Measurements from ENCODE around the gene TRPM3.

TRPM3 gene

DNA sequence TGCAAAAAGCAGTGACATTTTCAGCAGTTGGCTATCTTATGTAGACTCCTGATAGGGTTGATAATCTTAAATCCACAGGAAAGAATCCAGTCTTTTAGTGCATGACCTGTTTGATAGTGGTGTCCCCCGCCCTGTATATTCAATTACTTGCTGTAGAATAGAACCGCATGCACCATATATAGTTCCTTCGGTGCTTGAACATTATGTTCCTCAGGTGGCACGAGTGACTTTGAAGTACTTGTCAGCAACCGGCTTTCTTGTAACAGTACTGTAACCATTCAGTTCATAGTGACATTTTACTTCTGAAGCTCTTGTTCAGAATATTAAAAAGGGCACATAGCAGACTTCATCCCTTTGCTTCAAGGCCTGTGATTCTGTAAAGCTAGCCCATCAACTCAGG, 543.8 kb downstream of the TRPM3 start:
- no peak overlapping the region for H3K27ac Mint-ChIP-seq
- H3K36me3 Mint-ChIP-seq, result no peaks in the 10 kb centered on the region
- ATAC-seq (no peak), DNase-seq (ENCODE audit: low spot score in 2 of 2) (no peak)
- H3K4me1 Mint-ChIP-seq, result no peaks in the 10 kb centered on the region
- H3K4me3 Mint-ChIP-seq, result no peak overlapping the region
- H3K9me3 Mint-ChIP-seq, result no peaks in the 10 kb centered on the region

GRCh38 chr9:70576116-70576515, 545.3 kb downstream of the TRPM3 start:
- no peaks in the 10 kb centered on the region for H3K4me1 Mint-ChIP-seq
- DNase-seq (ENCODE audit: low spot score in 2 of 2) (no peak), ATAC-seq (no peak)
- H3K36me3 Mint-ChIP-seq, result no peaks in the 10 kb centered on the region
- H3K27ac Mint-ChIP-seq, result no peak overlapping the region
- H3K4me3 Mint-ChIP-seq, result no peak overlapping the region
- H3K9me3 Mint-ChIP-seq, result no peaks in the 10 kb centered on the region

DNA sequence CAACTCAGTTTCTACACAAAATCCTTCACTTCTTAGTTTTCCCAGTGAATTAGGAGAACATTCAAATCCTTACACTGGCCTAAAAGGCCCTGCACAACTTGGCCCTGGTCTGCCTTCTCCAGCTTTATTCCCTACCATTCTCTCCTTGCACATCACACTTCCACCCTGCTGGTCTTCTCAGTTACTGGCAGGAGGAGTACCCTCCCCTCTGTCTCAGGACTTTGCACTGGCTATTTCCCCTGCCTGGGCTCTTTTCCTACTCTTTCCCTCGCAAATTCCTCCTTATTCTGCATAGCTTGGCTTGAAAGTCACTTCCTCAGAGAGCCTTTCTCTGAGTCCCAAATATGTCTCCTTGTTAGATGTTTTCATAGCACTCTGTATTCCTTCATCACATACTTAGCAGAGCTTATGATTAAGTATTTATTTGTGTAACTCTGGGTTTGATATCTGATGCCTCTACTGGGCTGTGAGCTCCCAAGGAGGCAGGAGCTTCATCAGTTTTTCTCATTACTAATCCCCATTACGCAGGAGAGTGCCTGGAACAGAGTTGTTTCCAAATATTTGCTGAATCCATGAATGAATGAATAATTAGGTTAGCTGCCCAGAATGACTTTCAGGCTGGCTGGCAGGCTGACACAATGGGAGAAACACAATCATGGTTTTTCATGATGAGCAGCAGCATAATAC, 547.1 kb downstream of the TRPM3 start:
- DNase-seq (ENCODE audit: low spot score in 2 of 2) (no peak), ATAC-seq (no peak)
- no peak overlapping the region for H3K4me3 Mint-ChIP-seq
- H3K27ac Mint-ChIP-seq, result no peak overlapping the region
- no peaks in the 10 kb centered on the region for H3K9me3 Mint-ChIP-seq
- no peaks in the 10 kb centered on the region for H3K4me1 Mint-ChIP-seq
- H3K36me3 Mint-ChIP-seq, result no peaks in the 10 kb centered on the region

GRCh38 chr9:70573308-70573707, 548.1 kb downstream of the TRPM3 start:
- H3K36me3 Mint-ChIP-seq, result no peaks in the 10 kb centered on the region
- H3K4me3 Mint-ChIP-seq, result no peak overlapping the region
- DNase-seq (ENCODE audit: low spot score in 2 of 2), result no peak
- no peak for ATAC-seq
- no peaks in the 10 kb centered on the region for H3K9me3 Mint-ChIP-seq
- no peak overlapping the region for H3K27ac Mint-ChIP-seq
- H3K4me1 Mint-ChIP-seq, result no peaks in the 10 kb centered on the region

GRCh38 chr9:70571258-70571657, 550.2 kb downstream of the TRPM3 start:
- Mint-ChIP-seq H3K4me1 (peaks cover 2% of the 10 kb centered on the region), H3K4me3 (no peak overlapping the region), H3K9me3 (no peaks in the 10 kb centered on the region), H3K36me3 (no peaks in the 10 kb centered on the region), H3K27ac (no peak overlapping the region)
- DNase-seq (ENCODE audit: low spot score in 2 of 2) (no peak), ATAC-seq (no peak)

DNA sequence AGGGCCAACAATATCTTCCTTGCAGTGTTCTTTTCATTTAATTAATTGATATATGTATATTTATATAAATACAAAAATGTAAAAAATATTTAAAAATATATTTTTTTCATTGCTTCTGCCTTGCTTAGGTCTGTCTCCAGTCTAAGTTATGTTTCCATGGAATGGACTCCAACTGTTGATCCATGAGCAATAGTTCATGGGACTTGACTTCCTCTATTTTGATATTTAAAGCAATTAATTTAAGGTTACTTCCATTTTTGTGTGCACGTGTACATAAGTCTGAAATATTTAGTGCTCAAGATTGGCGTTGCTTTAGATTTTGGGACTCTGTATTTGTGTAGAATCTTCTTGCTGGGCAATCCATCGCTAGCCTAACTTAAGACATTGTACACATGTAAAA, 551.6 kb downstream of the TRPM3 start:
- Mint-ChIP-seq H3K9me3 (no peaks in the 10 kb centered on the region), H3K4me3 (no peak overlapping the region), H3K4me1 (peaks cover 9% of the 10 kb centered on the region), H3K27ac (no peak overlapping the region), H3K36me3 (no peaks in the 10 kb centered on the region)
- ATAC-seq, result no peak
- no peak for DNase-seq (ENCODE audit: low spot score in 2 of 2)

GRCh38 chr9:70569070-70569772, 552.2 kb downstream of the TRPM3 start:
- Mint-ChIP-seq H3K27ac (no peak overlapping the region), H3K4me3 (no peak overlapping the region), H3K9me3 (no peaks in the 10 kb centered on the region), H3K4me1 (peaks cover 15% of the 10 kb centered on the region), H3K36me3 (no peaks in the 10 kb centered on the region)
- DNase-seq (ENCODE audit: low spot score in 2 of 2) (no peak), ATAC-seq (no peak)

GRCh38 chr9:70567511-70567910, 553.9 kb downstream of the TRPM3 start:
- peaks cover 31% of the 10 kb centered on the region for H3K4me1 Mint-ChIP-seq
- no peak for DNase-seq (ENCODE audit: low spot score in 2 of 2)
- H3K36me3 Mint-ChIP-seq, result no peaks in the 10 kb centered on the region

GRCh38 chr9:70566751-70567150, 554.7 kb downstream of the TRPM3 start:
- Mint-ChIP-seq H3K9me3 (no peaks in the 10 kb centered on the region), H3K27ac (no peak overlapping the region), H3K4me1 (peaks cover 31% of the 10 kb centered on the region), H3K36me3 (no peaks in the 10 kb centered on the region), H3K4me3 (no peak overlapping the region)
- DNase-seq (ENCODE audit: low spot score in 2 of 2) (no peak), ATAC-seq (no peak)

More at GRCh38 chr9:70567511-70567910, 553.9 kb downstream of the TRPM3 start:
- Mint-ChIP-seq H3K4me3 (no peak overlapping the region), H3K27ac (no peak overlapping the region), H3K9me3 (no peaks in the 10 kb centered on the region)
- ATAC-seq, result no peak

DNA sequence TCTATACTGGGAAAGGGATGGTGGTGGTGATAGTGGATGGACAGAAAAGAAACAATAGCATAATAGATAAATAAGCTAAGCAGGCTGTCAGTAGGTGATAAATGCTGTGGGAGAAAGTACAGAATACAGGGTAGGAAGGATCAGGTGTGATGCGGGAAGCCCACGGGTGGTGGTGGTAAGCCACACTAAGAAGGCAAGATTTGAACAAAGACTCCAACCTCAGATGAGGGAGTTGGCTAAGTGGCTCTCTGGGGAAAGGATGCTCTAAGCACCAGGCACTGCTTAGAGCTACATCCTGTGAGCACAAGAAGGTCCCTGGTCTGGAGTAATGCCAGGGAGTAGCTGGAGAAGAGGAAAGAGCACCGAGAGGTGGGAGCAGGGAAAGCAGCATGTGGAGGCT, 555.4 kb downstream of the TRPM3 start:
- H3K4me1 Mint-ChIP-seq, result peaks cover 31% of the 10 kb centered on the region
- H3K9me3 Mint-ChIP-seq, result no peaks in the 10 kb centered on the region
- ATAC-seq (no peak), DNase-seq (ENCODE audit: low spot score in 2 of 2) (no peak)
- no peak overlapping the region for H3K27ac Mint-ChIP-seq
- H3K36me3 Mint-ChIP-seq, result no peaks in the 10 kb centered on the region
- H3K4me3 Mint-ChIP-seq, result no peak overlapping the region

DNA sequence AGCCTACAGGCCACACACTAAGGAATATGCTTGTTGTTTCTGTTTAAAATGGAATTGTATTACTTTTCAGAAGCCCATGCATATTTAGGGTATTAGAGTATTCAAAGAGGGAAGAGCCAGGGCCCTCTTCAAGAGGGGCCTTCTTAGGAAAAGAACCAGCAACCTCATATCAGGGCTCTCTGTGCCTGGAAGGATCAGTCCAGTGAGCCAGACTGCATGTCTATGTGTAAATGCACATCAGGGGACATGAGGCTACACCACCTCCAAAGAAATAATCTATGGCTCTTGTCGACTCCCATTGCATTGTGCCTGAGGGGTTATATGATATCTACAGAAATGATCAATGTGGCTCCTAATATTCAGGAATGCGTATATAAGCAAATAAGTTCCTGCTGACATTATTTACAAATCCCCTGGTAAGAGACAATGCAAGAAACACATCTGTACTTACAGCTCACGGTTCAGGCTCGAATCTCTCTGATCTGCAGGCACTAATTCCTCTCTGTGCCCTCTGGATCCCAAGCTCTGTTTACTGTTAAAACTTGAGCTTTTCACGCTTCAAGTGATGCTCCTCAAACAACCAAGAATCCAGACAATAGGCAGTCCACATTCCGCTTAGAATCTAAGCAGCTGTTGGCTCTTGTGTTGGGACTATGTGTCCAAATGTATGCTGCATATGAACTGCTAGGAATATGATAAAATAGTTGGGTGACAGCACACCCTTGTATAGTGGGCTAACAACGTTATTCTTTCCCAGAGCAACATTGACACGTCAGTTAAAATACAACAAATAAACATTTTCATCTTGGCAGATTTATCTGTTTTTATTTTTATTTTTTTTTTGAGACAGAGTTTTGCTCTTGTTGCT, 556.7 kb downstream of the TRPM3 start:
- DNase-seq (ENCODE audit: low spot score in 2 of 2) (no peak), ATAC-seq (no peak)
- Mint-ChIP-seq H3K9me3 (no peaks in the 10 kb centered on the region), H3K4me1 (peaks cover 31% of the 10 kb centered on the region), H3K36me3 (no peaks in the 10 kb centered on the region), H3K4me3 (peak overlapping the region; percentile 44), H3K27ac (peak overlapping the region; percentile 83)

GRCh38 chr9:70563431-70564204, 557.8 kb downstream of the TRPM3 start:
- Mint-ChIP-seq H3K36me3 (no peaks in the 10 kb centered on the region), H3K4me3 (peak overlapping the region; percentile 44), H3K9me3 (no peaks in the 10 kb centered on the region), H3K27ac (peak overlapping the region; percentile 83), H3K4me1 (peaks cover 31% of the 10 kb centered on the region)
- ATAC-seq, result peak; percentile 98
- peak; percentile 9 to 66 for DNase-seq (ENCODE audit: low spot score in 2 of 2)

GRCh38 chr9:70563010-70563409, 558.4 kb downstream of the TRPM3 start:
- peak overlapping the region; percentile 83 for H3K27ac Mint-ChIP-seq
- DNase-seq (ENCODE audit: low spot score in 2 of 2), result no peak
- peaks cover 31% of the 10 kb centered on the region for H3K4me1 Mint-ChIP-seq
- no peak for ATAC-seq
- H3K36me3 Mint-ChIP-seq, result no peaks in the 10 kb centered on the region
- H3K9me3 Mint-ChIP-seq, result no peaks in the 10 kb centered on the region
- H3K4me3 Mint-ChIP-seq, result peak overlapping the region; percentile 44

- ATAC-seq (no peak), DNase-seq (ENCODE audit: low spot score in 2 of 2) (no peak)
- Mint-ChIP-seq H3K9me3 (no peaks in the 10 kb centered on the region), H3K4me1 (peaks cover 31% of the 10 kb centered on the region), H3K27ac (no peak overlapping the region), H3K4me3 (no peak overlapping the region), H3K36me3 (no peaks in the 10 kb centered on the region)
These were observed 559.5 kb downstream of the TRPM3 start for GRCh38 chr9:70561786-70562395.

GRCh38 chr9:70561111-70561510, 560.3 kb downstream of the TRPM3 start:
- Mint-ChIP-seq H3K4me1 (peaks cover 28% of the 10 kb centered on the region), H3K4me3 (no peak overlapping the region), H3K36me3 (no peaks in the 10 kb centered on the region), H3K9me3 (no peaks in the 10 kb centered on the region), H3K27ac (no peak overlapping the region)
- ATAC-seq, result no peak
- no peak for DNase-seq (ENCODE audit: low spot score in 2 of 2)
